WI38 (cell line): ENCODE results near the gene OR52N4.

ENCODE experiments used
- H3K4me3 ChIP-seq: 2 replicates; pipeline ENCODE4 v1.5.1; 2011; ENCODE audit warnings: low read depth, mild to moderate bottlenecking, control low read depth, low read length
- TF ChIP-seq, protein P1 (sequence below): IDR thresholded peaks from 2 replicates; pipeline ENCODE4 v1.5.1; 2012; ENCODE audit warnings: low read depth, mild to moderate bottlenecking, control low read depth, low read length

Gene OR52N4

DNA sequence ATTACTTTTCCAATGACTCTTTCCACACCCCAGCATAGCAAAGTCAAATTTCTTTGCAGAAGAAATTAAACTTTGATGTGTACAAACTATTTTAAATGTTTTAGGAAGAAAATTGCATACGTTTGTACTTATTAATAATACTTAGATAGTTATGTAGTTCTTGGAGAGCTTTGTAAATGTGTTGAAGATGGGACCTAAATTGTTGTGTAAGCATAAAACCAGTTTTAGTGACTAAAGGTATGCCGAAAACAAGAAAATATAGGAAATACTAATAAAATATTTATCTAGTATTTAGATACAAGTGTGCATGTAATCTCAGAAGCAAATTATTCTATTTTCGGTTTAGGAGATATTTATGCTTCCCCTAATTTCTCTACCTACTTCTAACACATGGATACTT, 4.2 kb upstream of the OR52N4 start:
- H3K4me3 ChIP-seq, result no peak overlapping the region

DNA sequence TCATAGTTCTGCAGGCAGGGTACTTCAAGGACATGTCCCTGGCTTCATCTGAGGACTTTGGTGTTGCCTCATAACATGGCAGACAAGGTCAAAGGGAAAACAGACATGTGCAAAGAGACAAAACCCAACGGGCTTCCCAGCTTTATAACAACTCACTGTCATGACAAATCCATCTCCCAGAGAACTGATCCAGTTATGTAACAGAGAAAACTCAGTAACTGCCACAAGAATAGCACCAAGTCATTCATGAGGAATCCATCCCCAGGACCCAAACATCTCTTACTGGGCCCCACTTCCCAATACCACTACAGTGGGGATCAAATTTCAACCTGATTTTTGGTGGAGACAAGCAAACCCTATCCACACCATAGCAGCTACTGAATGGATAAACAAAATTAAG, 13.0 kb downstream of the OR52N4 start:
- no peak overlapping the region for H3K4me3 ChIP-seq
- TF ChIP-seq, protein P1, sequence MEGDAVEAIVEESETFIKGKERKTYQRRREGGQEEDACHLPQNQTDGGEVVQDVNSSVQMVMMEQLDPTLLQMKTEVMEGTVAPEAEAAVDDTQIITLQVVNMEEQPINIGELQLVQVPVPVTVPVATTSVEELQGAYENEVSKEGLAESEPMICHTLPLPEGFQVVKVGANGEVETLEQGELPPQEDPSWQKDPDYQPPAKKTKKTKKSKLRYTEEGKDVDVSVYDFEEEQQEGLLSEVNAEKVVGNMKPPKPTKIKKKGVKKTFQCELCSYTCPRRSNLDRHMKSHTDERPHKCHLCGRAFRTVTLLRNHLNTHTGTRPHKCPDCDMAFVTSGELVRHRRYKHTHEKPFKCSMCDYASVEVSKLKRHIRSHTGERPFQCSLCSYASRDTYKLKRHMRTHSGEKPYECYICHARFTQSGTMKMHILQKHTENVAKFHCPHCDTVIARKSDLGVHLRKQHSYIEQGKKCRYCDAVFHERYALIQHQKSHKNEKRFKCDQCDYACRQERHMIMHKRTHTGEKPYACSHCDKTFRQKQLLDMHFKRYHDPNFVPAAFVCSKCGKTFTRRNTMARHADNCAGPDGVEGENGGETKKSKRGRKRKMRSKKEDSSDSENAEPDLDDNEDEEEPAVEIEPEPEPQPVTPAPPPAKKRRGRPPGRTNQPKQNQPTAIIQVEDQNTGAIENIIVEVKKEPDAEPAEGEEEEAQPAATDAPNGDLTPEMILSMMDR, result no peak

More for the DNA sequence above, 4.2 kb upstream of the OR52N4 start:
- TF ChIP-seq, protein P1, result no peak

DNA sequence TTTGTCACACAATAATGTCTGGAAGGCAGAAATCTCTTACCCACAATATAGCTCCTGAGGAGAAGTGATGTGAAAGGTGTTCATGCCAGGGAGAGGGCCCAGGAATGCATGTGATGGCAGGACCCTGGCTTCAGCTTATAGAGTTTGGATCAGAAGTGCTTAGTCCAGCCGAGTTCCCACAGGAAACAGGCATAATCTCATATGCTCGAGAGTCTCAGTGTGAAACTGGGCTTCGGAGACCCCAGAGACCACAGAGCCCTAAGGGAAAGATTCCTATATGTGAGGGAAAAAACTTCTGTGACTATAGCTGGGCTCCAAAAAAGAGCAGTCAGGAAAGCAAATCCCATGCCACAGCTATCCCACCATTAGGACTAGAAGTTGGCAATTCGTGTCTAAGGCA, 29.2 kb downstream of the OR52N4 start, which contains the start of gene OR52N5:
OR52N5 (minus strand) TSS at position 101 of the 400 bp plus-strand sequence. CDS start 4,721 bp downstream, outside the sequence.
- TF ChIP-seq, protein P1, result no peak
- H3K4me3 ChIP-seq, result no peak within 1 kb of the TSS

DNA sequence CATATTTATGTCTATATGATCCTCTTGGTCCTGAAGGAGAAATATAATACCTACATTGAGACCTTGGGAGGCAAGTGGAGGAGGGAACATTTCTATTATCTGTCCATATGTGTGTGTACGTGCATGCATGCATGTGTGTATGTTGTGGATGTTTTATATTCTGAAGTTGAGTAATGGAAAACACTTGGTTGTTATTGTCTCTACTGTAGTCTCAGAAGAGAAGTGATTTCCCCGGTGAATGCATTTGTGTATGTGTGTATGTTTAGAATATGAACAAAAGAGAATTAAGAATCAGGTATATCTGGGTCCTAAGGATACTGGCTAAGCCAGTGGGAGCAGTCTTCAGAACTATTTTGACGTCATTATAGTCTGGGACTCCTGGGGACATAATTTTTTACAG, 37.1 kb downstream of the OR52N4 start, which contains the start of gene OR52N1:
OR52N1 (minus strand) TSS at position 101 of the 400 bp plus-strand sequence. CDS start 2,449 bp downstream, outside the sequence.
- TF ChIP-seq, protein P1, result no peak
- H3K4me3 ChIP-seq, result no peak within 1 kb of the TSS

DNA sequence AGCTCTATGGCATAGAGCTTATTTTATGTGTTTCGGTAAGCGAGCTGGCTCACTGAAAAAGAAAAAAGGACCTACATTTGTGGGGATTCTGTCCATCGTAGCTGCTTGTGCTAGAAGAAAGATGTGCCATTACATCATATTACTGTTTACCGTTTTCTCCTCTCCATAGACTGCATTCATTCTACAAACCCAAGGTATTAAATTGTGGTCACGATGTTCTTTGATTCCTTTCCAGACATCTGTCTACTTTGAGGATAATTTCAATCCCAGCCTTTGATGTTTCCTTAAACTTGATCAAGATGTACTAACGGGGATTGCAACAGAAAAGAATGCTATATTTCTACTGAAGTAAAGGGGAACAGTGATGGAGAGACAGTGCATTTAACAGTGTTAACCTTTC, 42.5 kb downstream of the OR52N4 start:
- TF ChIP-seq, protein P1, result no peak
- H3K4me3 ChIP-seq, result no peak overlapping the region

DNA sequence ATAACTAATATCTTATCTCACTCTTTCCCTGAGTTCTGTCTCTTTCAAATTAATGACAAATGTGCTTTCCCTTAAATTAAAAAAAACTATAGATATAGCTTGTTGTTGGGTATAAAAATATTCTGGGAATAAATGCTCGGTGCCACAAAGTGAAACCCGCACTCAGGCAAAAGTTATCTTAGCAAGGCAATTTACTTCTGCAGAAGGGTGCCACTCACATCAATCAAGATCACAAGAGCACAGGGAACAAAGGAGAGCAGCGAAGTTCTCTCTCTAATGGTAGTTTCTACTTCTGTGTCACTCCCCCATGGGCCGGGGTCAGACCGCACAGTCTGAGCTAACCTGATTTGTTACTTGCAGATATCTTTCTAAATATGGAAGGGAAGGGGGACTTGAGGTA, 49.9 kb downstream of the OR52N4 start:
- H3K4me3 ChIP-seq, result no peak overlapping the region
- TF ChIP-seq, protein P1, result no peak
